ENCODE measurements around the gene MGAT4B. TPM values are rescaled to one million over a fixed set of nuclear protein-coding genes. Genes with fewer than 3 reads are reported as not detected.

The MGAT4B gene
- total and polyA plus RNA-seq, 2 of the 13 experiments (the other 11 are each of a cell fraction or from before 2014, with no cell fraction given) = 93.5 to 130 TPM

- TF ChIP-seq AHDC1 (CRISPR knock-in tag; IDR thresholded peaks at IDR 0.05; ENCODE audit: borderline replicate concordance) = no peak
- TF ChIP-seq ZNF83 (CRISPR knock-in tag; IDR thresholded peaks at IDR 0.05; ENCODE audit: borderline replicate concordance) = no peak
- no peak for TF ChIP-seq RFX1 (IDR thresholded peaks at IDR 0.05)
- no peak for TF ChIP-seq NR3C1 (CRISPR knock-in tag; IDR thresholded peaks at IDR 0.05)
- no peak for TF ChIP-seq ZNF230 (CRISPR knock-in tag; IDR thresholded peaks at IDR 0.05)
- no peak for TF ChIP-seq SOX6 (IDR thresholded peaks at IDR 0.05)
- TF ChIP-seq SOX6 (CRISPR knock-in tag; IDR thresholded peaks at IDR 0.05) = peak; percentile 26
- no peak for TF ChIP-seq ZNF773 (CRISPR knock-in tag; IDR thresholded peaks at IDR 0.05; ENCODE audit: borderline replicate concordance)
- TF ChIP-seq MYC (CRISPR knock-in tag; IDR thresholded peaks at IDR 0.05; ENCODE audit: borderline replicate concordance) = peak; percentile 42; the same call in 1 of the 2 replicates
- no peak for TF ChIP-seq ZNF629 (CRISPR knock-in tag; conservative IDR thresholded peaks at IDR 0.05)
- TF ChIP-seq HNRNPLL (IDR thresholded peaks at IDR 0.05; ENCODE audit: low read depth, low read length, poor library complexity, severe bottlenecking) = no peak
- TF ChIP-seq TSC22D2 (CRISPR knock-in tag; IDR thresholded peaks at IDR 0.05; ENCODE audit: borderline replicate concordance) = no peak
- TF ChIP-seq TARDBP (CRISPR knock-in tag; IDR thresholded peaks at IDR 0.05) = peak; percentile 54; the same call in 1 of the 2 replicates
- no peak for TF ChIP-seq ZNF33A (CRISPR knock-in tag; IDR thresholded peaks at IDR 0.05; ENCODE audit: borderline replicate concordance)
- TF ChIP-seq BCLAF1 (IDR thresholded peaks at IDR 0.05) = no peak
- TF ChIP-seq ZMAT3 (CRISPR knock-in tag; conservative IDR thresholded peaks at IDR 0.05) = 0 out of 2 replicates have a peak, but pooled peaks have one; percentile 40
- TF ChIP-seq ZFAT (CRISPR knock-in tag; conservative IDR thresholded peaks at IDR 0.05) = no peak
- peak; percentile 93 for TF ChIP-seq DRAP1 (CRISPR knock-in tag; IDR thresholded peaks at IDR 0.05)
- no peak for TF ChIP-seq HOXA7 (CRISPR knock-in tag; IDR thresholded peaks at IDR 0.05)
- no peak for TF ChIP-seq ZBTB8A (CRISPR knock-in tag; IDR thresholded peaks at IDR 0.05; ENCODE audit: borderline replicate concordance, low read depth)
- no peak for TF ChIP-seq IKZF5 (CRISPR knock-in tag; IDR thresholded peaks at IDR 0.05)
Measured at GRCh38 chr5:179821298-179822058, 14.8 kb upstream of the MGAT4B start (continued).

All from HepG2 (cell line).